CD4-positive, alpha-beta memory T cell (primary cell): ENCODE data around the gene GSK3A. TPM values are rescaled to one million over a fixed set of nuclear protein-coding genes. Genes with fewer than 3 reads are reported as not detected.
A peak's percentile ranks its signal among the peaks of the same experiment; 100 is the strongest.

Source experiments
- CTCF ChIA-PET: fragments of 350-600 bp; sonication (Branson Sonifier 250); formaldehyde crosslinking; loops from one replicate; lab custom pipeline; 2021; ENCODE audit warnings: inconsistent platforms; ENCODE audit not compliant: partially characterized antibody; lab: Charles Lee
- POLR2A ChIA-PET: fragments of 350-600 bp; sonication (Branson Sonifier 250); formaldehyde crosslinking; loops from one replicate; lab custom pipeline; 2021; ENCODE audit not compliant: partially characterized antibody; lab: Charles Lee
- DNase-seq, 5 donors: peaks; one replicate each; pipeline versions ENCODE4 v3.0.0 to v3.0.0-alpha.2; 2020 to 2022; ENCODE audit warnings: mixed read lengths in 1 of 5
- H3K27ac ChIP-seq: one replicate; pipeline ENCODE4 v1.7.0; 2013; ENCODE audit warnings: low read depth, low read length
- H3K27me3 ChIP-seq: 2 replicates; pipeline ENCODE4 v1.7.0; 2013; ENCODE audit warnings: mild to moderate bottlenecking, low read length, moderate library complexity; ENCODE audit not compliant: insufficient read depth
- H3K36me3 ChIP-seq: 2 replicates; pipeline ENCODE4 v1.7.0; 2013; ENCODE audit warnings: mild to moderate bottlenecking, low read length, moderate library complexity; ENCODE audit not compliant: insufficient read depth
- H3K4me1 ChIP-seq: 2 replicates; pipeline ENCODE4 v1.7.0; 2013; ENCODE audit warnings: mild to moderate bottlenecking, low read length, moderate library complexity; ENCODE audit not compliant: insufficient read depth
- H3K4me3 ChIP-seq, 2 donors: one replicate each; pipeline ENCODE4 v1.7.0; 2013; ENCODE audit warnings: low read length in 2 of 2, mild to moderate bottlenecking in 1 of 2
- H3K9me3 ChIP-seq, 2 donors: one replicate each; pipeline ENCODE4 v1.7.0; 2013; ENCODE audit warnings: low read length in 2 of 2, control low read depth in 1 of 2; ENCODE audit not compliant: control insufficient read depth in 1 of 2
- H3K27ac Mint-ChIP-seq, 7 donors: one replicate each; pipeline ENCODE4 v1.8.0; 2020 to 2021; ENCODE audit warnings: mixed read lengths in 7 of 7, mild to moderate bottlenecking in 6 of 7, inconsistent platforms in 3 of 7, moderate library complexity in 3 of 7
- H3K27me3 Mint-ChIP-seq, 2 donors: one replicate each; pipeline ENCODE4 v1.8.0; 2020 to 2021; ENCODE audit warnings: mixed read lengths in 2 of 2
- H3K36me3 Mint-ChIP-seq, 2 donors: one replicate each; pipeline ENCODE4 v1.8.0; 2020 to 2021; ENCODE audit warnings: mixed read lengths in 2 of 2, inconsistent platforms in 1 of 2, mild to moderate bottlenecking in 1 of 2
- H3K4me1 Mint-ChIP-seq, 4 donors: one replicate each; pipeline ENCODE4 v1.8.0; 2020 to 2021; ENCODE audit warnings: mixed read lengths in 4 of 4, mild to moderate bottlenecking in 1 of 4
- H3K4me3 Mint-ChIP-seq, 8 donors: one replicate each; pipeline ENCODE4 v1.8.0; 2020 to 2021; ENCODE audit warnings: mixed read lengths in 8 of 8, mild to moderate bottlenecking in 7 of 8, moderate library complexity in 6 of 8, inconsistent platforms in 3 of 8
- H3K9me3 Mint-ChIP-seq, 8 donors: one replicate each; pipeline ENCODE4 v1.8.0; 2020 to 2021; ENCODE audit warnings: mixed read lengths in 8 of 8, mild to moderate bottlenecking in 5 of 8, inconsistent platforms in 3 of 8, moderate library complexity in 1 of 8
- intact Hi-C: fragments of 100-400 bp; cut with micrococcal nuclease; formaldehyde crosslinking; loops from one replicate; pipeline ENCODE4 v1.15.1; 2023
- polyA plus RNA-seq, 2 donors: library from polyadenylated mRNA; unstranded; fragments of 300-500 nt; fragmentation: Illumina TruSeq; gene quantifications; one replicate each; pipeline ENCODE4 v1.2.3, GENCODE V29; 2021
- total RNA-seq, 2 experiments: library from RNA; stranded (reverse); gene quantifications; one replicate each; pipeline ENCODE4 v1.2.3, GENCODE V29; 2021

Gene GSK3A
- total and polyA plus RNA-seq, 4 experiments from 2014 or later: 10.0 to 38.9 (median 30.0) TPM

DNA sequence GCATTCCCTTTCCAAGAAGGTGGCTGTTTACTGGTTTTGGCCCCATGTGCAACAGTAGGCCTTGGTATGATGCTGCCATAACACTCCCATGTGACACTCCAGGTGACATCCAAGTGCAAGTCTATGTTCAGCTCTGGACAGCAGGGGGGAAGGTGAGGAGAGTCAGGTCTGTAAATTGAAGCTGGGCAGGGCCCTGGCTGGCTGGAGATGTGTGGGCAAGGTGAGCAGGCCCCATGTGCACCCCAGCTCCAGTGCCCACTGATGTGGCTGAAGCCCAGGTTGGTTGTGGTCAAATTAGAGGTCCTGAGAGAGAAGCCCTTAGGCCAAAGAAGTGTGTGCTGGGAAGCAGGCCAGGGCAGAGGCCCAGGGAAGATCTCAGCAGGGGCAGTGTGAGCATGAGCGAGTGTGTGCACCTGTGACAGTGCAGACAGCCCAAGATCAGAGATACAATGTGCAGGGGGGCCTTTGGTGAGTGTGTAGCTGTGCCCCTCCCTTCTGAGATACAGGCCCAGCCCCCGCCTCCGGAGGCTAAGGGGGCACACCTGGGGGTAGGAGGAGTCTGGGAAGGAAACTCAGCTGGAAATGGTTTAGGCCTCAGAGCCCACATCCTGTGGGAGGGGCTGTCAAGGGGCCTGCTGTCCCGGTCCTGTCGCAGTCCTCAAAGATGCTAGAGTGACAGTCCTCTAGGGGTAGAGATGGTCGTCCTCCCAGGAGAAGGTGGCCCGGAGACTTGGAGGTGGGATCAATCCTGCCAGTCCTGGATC is 43.5 kb downstream of the GSK3A start:
- H3K36me3 Mint-ChIP-seq: peaks cover 36 to 56% of the 10 kb centered on the region in 2 donors

DNA sequence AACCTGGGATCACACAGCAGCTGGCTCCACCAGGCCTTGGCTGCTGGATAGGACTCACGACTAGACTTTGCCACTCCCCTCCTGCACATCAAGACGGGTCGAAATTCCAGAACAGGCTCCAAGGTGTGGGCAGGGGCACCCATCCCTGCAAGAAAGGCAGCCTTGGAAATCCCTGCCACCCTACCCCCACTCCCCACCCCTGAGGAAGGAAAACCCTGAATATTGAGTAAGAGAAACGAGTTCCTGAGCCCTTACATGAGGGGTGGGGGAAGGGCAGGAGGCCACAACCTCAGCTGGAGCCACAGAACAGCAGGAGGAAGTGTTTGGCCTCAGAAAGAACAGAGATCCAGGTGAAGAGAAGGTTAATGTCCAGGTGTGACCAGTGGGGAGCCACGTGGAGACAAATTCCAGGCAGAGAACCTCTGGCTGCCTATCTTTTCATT is 45.0 kb downstream of the GSK3A start:
- ChIA-PET POLR2A (interaction anchor here (3.0 to 7.6 kb wide), 3 partner anchors 10 to 46 kb away, joined by 35 to 149 read pairs (median 63); partner anchors contain the start of genes DEDD2, GSK3A and ZNF526), CTCF (interaction anchor here (2.8 to 5.8 kb wide), 3 partner anchors 13 to 99 kb away, joined by 7 to 26 read pairs (median 11); no protein-coding TSS in a partner anchor)
- no peaks in the 10 kb centered on the region for H3K27me3 ChIP-seq
- peaks cover 76% of the 10 kb centered on the region for H3K4me1 ChIP-seq
- H3K36me3 ChIP-seq: peaks cover 15% of the 10 kb centered on the region
- no peak for DNase-seq
- Mint-ChIP-seq H3K4me1 (peaks cover 56 to 90% (median 72%) of the 10 kb centered on the region in 4 donors), H3K4me3 (peak overlapping the region in 7 of 8 donors; percentile 8 to 82 (median 74)), H3K27ac (peak overlapping the region; percentile 57 to 94 (median 81)), H3K36me3 (peaks cover 33 to 48% of the 10 kb centered on the region in 2 donors), H3K27me3 (no peaks in the 10 kb centered on the region), H3K9me3 (peaks cover 0 to 3% (median 0%) of the 10 kb centered on the region in 8 donors)
- peak overlapping the region in 1 of 2 donors; percentile 17 for H3K4me3 ChIP-seq
- H3K9me3 ChIP-seq: peaks cover 0 to 4% of the 10 kb centered on the region in 2 donors
- peak overlapping the region; percentile 28 for H3K27ac ChIP-seq
- intact Hi-C loops: loop anchor here (5.0 kb wide), 2 partner anchors 85 to 105 kb away; partner anchors contain the start of genes PAFAH1B3 and PRR19

More for the DNA sequence above, 43.5 kb downstream of the GSK3A start:
- peak; percentile 84 to 90 (median 85) for DNase-seq
- Histone ChIP-seq H3K4me1 (peaks cover 87% of the 10 kb centered on the region), H3K27ac (peak overlapping the region; percentile 86), H3K4me3 (peak overlapping the region; percentile 38 to 49), H3K27me3 (no peaks in the 10 kb centered on the region), H3K9me3 (no peaks in the 10 kb centered on the region), H3K36me3 (peaks cover 29% of the 10 kb centered on the region)
- H3K4me1 Mint-ChIP-seq: peaks cover 62 to 91% (median 76%) of the 10 kb centered on the region in 4 donors
- H3K9me3 Mint-ChIP-seq: peaks cover 0 to 2% (median 0%) of the 10 kb centered on the region in 8 donors
- H3K27ac Mint-ChIP-seq: peak overlapping the region; percentile 86 to 96 (median 96)
- H3K27me3 Mint-ChIP-seq: no peaks in the 10 kb centered on the region
- ChIA-PET POLR2A (interaction anchor here (0.6 to 7.6 kb wide), 24 partner anchors 8 to 312 kb away, joined by 3 to 149 read pairs (median 6); partner anchors contain the start of genes CIC, DEDD2, GSK3A and PAFAH1B3), CTCF (interaction anchor here (0.6 to 5.8 kb wide), 13 partner anchors 8 to 97 kb away, joined by 3 to 26 read pairs (median 4); partner anchors contain the start of genes GSK3A and POU2F2)
- peak overlapping the region; percentile 80 to 93 (median 88) for H3K4me3 Mint-ChIP-seq
- intact Hi-C loops: loop anchor here (1.0 to 5.0 kb wide), 6 partner anchors 14 to 103 kb away; partner anchors contain the start of genes DEDD2, GSK3A, PAFAH1B3 and PRR19

DNA sequence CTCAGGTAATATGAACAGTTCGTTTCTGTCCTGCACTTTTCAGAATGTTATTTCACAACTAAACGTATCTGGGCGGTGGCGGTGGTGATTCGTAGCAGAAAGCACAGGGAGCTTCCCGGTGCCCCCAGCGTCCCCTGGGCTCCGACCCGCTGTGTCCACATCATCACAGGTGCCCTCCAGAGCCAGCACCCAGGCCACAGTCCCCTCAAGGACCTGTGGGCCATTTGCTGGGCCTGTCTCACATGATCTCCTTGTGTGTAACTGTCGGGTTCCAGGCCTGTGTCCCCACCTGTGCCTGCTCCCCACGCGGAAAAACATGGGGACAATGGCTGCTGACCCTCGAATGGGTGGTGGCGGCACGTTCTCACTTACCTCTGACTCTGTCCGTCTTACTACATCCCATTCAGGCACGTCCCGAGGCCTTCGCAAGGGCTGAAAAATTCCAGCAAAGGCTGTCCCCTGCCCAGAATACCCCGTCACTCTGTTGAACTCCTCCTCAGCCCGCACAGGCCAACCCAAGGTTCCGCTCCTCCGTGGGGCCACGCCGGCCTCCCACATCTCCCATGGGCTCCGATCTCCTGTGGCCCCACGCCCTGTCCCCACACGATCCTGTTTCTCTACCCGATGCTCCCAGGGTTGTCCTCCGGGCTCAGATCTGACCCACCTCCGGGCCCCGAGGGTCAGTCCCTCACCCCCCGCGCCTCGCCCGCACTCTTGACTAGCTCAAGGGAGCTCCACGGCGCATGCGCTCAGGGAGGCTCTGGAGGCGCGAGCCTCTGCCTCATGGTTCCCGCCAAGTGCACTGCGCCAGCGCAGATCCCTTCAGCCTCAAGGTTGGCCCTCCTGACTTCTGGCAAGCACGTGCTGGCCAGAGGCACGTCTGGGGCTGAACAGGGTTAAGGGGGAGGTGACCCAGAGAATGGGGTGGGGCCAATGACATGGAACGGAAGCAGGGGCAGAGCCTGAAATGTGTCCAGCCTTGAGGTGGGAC is 46.1 kb downstream of the GSK3A start:
- H3K4me1 ChIP-seq: peaks cover 76% of the 10 kb centered on the region
- Mint-ChIP-seq H3K9me3 (peaks cover 0 to 3% (median 0%) of the 10 kb centered on the region in 8 donors), H3K36me3 (peaks cover 29 to 38% of the 10 kb centered on the region in 2 donors), H3K4me1 (peaks cover 55 to 89% (median 71%) of the 10 kb centered on the region in 4 donors), H3K27me3 (no peaks in the 10 kb centered on the region), H3K27ac (peak overlapping the region in 4 of 7 donors; percentile 36 to 80 (median 52)), H3K4me3 (peak overlapping the region in 5 of 8 donors; percentile 5 to 79 (median 55))
- ChIA-PET POLR2A (interaction anchor here (0.6 to 7.6 kb wide), 2 partner anchors 22 to 87 kb away, joined by 3 to 149 read pairs; partner anchors contain the start of genes DEDD2 and ZNF526), CTCF (interaction anchor here (0.6 kb wide), 1 partner anchor 11 kb away, joined by 3 read pairs; no protein-coding TSS in a partner anchor)
- DNase-seq: no peak
- peaks cover 13% of the 10 kb centered on the region for H3K36me3 ChIP-seq
- peaks cover 0 to 4% of the 10 kb centered on the region in 2 donors for H3K9me3 ChIP-seq
- intact Hi-C loops: loop anchor here (5.0 kb wide), 2 partner anchors 86 to 106 kb away; partner anchors contain the start of genes PAFAH1B3 and PRR19
- no peak overlapping the region for H3K4me3 ChIP-seq
- no peaks in the 10 kb centered on the region for H3K27me3 ChIP-seq
- H3K27ac ChIP-seq: no peak overlapping the region

DNA sequence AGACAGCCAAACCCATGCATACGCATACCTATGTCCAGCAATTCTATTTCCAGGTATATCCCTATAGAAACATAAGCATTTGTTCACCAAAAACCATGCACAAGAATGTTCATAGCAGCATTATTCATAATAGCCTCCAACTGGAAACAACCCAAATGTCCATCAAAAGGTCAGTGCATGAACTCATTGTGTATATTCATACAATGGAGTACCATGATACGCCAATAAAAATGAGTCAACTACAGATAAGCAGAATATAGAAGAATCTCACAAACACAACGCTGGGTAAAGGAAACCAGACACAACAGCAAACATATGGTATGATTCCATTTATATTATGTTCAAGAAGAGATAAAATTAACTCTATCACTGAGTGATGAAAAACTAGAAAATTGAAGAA is 48.7 kb downstream of the GSK3A start:
- Histone ChIP-seq H3K4me1 (peaks cover 64% of the 10 kb centered on the region), H3K27me3 (no peaks in the 10 kb centered on the region), H3K36me3 (peaks cover 12% of the 10 kb centered on the region), H3K4me3 (no peak overlapping the region), H3K9me3 (peaks cover 0 to 4% of the 10 kb centered on the region in 2 donors), H3K27ac (no peak overlapping the region)
- Mint-ChIP-seq H3K27me3 (no peaks in the 10 kb centered on the region), H3K9me3 (peaks cover 0 to 3% (median 0%) of the 10 kb centered on the region in 8 donors), H3K4me1 (peaks cover 45 to 87% (median 68%) of the 10 kb centered on the region in 4 donors), H3K27ac (peak overlapping the region in 3 of 7 donors; percentile 57 to 75 (median 72)), H3K4me3 (peak overlapping the region in 1 of 8 donors; percentile 32), H3K36me3 (peaks cover 21 to 23% of the 10 kb centered on the region in 2 donors)
- intact Hi-C loops: no loop called here
- no peak for DNase-seq
- CTCF ChIA-PET: no interaction called here
- POLR2A ChIA-PET: interaction anchor here (0.7 kb wide), 1 partner anchor 11 kb away, joined by 3 read pairs; no protein-coding TSS in a partner anchor

DNA sequence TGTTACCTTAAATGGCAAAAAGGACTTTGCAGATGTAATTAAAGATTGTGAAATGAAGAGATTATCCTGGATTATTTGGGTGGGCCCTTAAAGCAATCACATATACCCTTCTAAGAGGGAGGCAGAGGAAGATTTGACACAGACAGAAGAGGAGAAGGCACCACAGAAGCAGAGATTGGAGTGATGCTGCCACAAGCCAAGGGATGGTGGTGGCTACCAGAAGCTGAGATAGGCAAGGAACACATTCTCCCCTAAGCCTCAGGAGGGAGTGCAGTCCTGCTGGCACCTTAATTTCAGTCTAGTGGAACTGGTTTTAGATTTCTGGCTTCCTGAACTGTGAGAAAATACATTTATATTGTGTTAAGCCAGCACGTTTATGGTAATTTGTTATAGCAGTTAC is 49.1 kb downstream of the GSK3A start:
- peak overlapping the region in 2 of 8 donors; percentile 6 to 33 for H3K4me3 Mint-ChIP-seq
- Histone ChIP-seq H3K4me3 (no peak overlapping the region), H3K9me3 (peaks cover 0 to 4% of the 10 kb centered on the region in 2 donors), H3K4me1 (peaks cover 63% of the 10 kb centered on the region), H3K36me3 (peaks cover 10% of the 10 kb centered on the region), H3K27ac (no peak overlapping the region), H3K27me3 (no peaks in the 10 kb centered on the region)
- H3K9me3 Mint-ChIP-seq: peaks cover 0 to 3% (median 0%) of the 10 kb centered on the region in 8 donors
- H3K27ac Mint-ChIP-seq: peak overlapping the region in 1 of 7 donors; percentile 72
- intact Hi-C loops: no loop called here
- CTCF ChIA-PET: no interaction called here
- peaks cover 44 to 84% (median 66%) of the 10 kb centered on the region in 4 donors for H3K4me1 Mint-ChIP-seq
- no peak for DNase-seq
- H3K36me3 Mint-ChIP-seq: peaks cover 19 to 20% of the 10 kb centered on the region in 2 donors
- POLR2A ChIA-PET: interaction anchor here (0.7 kb wide), 1 partner anchor 11 kb away, joined by 3 read pairs; no protein-coding TSS in a partner anchor
- H3K27me3 Mint-ChIP-seq: no peaks in the 10 kb centered on the region

- Histone ChIP-seq H3K36me3 (peaks cover 2% of the 10 kb centered on the region), H3K27me3 (no peaks in the 10 kb centered on the region), H3K9me3 (peaks cover 0 to 4% of the 10 kb centered on the region in 2 donors), H3K4me3 (no peak overlapping the region), H3K4me1 (peaks cover 48% of the 10 kb centered on the region), H3K27ac (no peak overlapping the region)
- Mint-ChIP-seq H3K4me3 (peak overlapping the region in 4 of 8 donors; percentile 5 to 87 (median 56)), H3K36me3 (peaks cover 12 to 13% of the 10 kb centered on the region in 2 donors), H3K4me1 (peaks cover 40 to 80% (median 58%) of the 10 kb centered on the region in 4 donors), H3K9me3 (peaks cover 0 to 3% (median 0%) of the 10 kb centered on the region in 8 donors), H3K27me3 (no peaks in the 10 kb centered on the region), H3K27ac (peak overlapping the region in 6 of 7 donors; percentile 1 to 83 (median 58))
- no peak for DNase-seq
- intact Hi-C loops: no loop called here
- CTCF ChIA-PET: interaction anchor here (1.1 kb wide), 1 partner anchor 104 kb away, joined by 4 read pairs; no protein-coding TSS in a partner anchor
- POLR2A ChIA-PET: interaction anchor here (1.2 to 1.6 kb wide), 3 partner anchors 8 to 25 kb away, joined by 4 to 6 read pairs (median 5); no protein-coding TSS in a partner anchor
These were observed 50.5 kb downstream of the GSK3A start for GRCh38 chr19:42191855-42192254.
